CD4-positive, alpha-beta T cell treated with Interleukin-15 for 1 hour (primary cell): ENCODE results near the gene ZNF662.

Experiments
- DNase-seq: peaks from one replicate; pipeline ENCODE4 v3.0.0-alpha.2; 2020

Gene ZNF662

GRCh38 chr3:42942693-42943092 is 36.8 kb downstream of the ZNF662 start:
- DNase-seq = no peak

DNA sequence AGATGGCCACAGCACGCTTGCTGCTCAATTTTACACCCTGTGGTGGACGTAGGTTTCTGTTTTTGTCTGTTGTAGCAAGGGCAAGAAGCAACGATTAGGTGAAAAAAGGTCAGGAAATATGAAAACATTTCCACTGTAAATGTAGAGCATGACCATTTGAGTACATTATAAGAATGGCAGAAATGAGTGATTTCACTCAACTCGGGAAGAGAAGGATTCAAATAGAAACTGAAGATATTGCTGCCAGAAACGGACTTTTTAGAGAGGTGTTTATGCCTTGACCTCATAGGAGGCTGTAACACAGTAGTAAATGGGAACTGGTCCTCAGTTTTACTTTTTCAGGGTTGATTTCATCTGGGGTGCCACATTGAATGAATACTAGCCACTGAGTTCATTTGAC is 40.1 kb downstream of the ZNF662 start:
- DNase-seq = no peak

GRCh38 chr3:42957573-42957972 is 51.6 kb downstream of the ZNF662 start:
- DNase-seq = no peak

GRCh38 chr3:42960282-42960681 is 54.3 kb downstream of the ZNF662 start:
- DNase-seq = no peak

- DNase-seq = no peak
Observed at GRCh38 chr3:42960786-42961185, 54.8 kb downstream of the ZNF662 start.

- DNase-seq = no peak
Observed at GRCh38 chr3:42961633-42962032, 55.7 kb downstream of the ZNF662 start.

GRCh38 chr3:42963269-42963668 is 57.3 kb downstream of the ZNF662 start:
- DNase-seq = no peak

- no peak for DNase-seq
Observed at GRCh38 chr3:42964266-42964665, 58.3 kb downstream of the ZNF662 start.
